ENCODE results near the gene SMC6.

Gene SMC6

GRCh38 chr2:17799301-17800120 lies 45.9 kb upstream of the SMC6 start:
- H2BK5ac ChIP-seq (ENCODE audit: low read depth, low read length, poor library complexity): no peak overlapping the region
- H2BK12ac ChIP-seq (ENCODE audit: low read length): no peak overlapping the region
- H3K4ac ChIP-seq (ENCODE audit: low read depth, low read length): no peak overlapping the region
- H2BK120ac ChIP-seq (ENCODE audit: insufficient read depth, low read length, poor library complexity): no peak overlapping the region
- no peak overlapping the region for H3K14ac ChIP-seq (ENCODE audit: low read length)
- H4K91ac ChIP-seq (ENCODE audit: low read depth, low read length): no peak overlapping the region
- no peak overlapping the region for H3K9ac ChIP-seq (ENCODE audit: low read length)
- H3K4me3 ChIP-seq (ENCODE audit: low read depth, low read length): no peak overlapping the region
- H3K27ac ChIP-seq (ENCODE audit: low read depth, low read length): no peak overlapping the region
- no peaks in the 10 kb centered on the region for H3K79me1 ChIP-seq (ENCODE audit: low read length)
- no peak overlapping the region for H2AFZ ChIP-seq (ENCODE audit: insufficient read depth, low read length, poor library complexity)
- no peaks in the 10 kb centered on the region for H3K79me2 ChIP-seq (ENCODE audit: control insufficient read depth, insufficient read depth, low read length, poor library complexity)
- H3K27me3 ChIP-seq (ENCODE audit: insufficient read depth, low read length): no peaks in the 10 kb centered on the region
- H3K36me3 ChIP-seq (ENCODE audit: control insufficient read depth in 1 of 2, insufficient read depth in 2 of 2, low read length in 2 of 2): no peaks in the 10 kb centered on the region
- H4K12ac ChIP-seq (ENCODE audit: low read depth, low read length): no peak overlapping the region
- no peak overlapping the region for H3K4me2 ChIP-seq (ENCODE audit: low read length)
- DNase-seq: no peak
- H3K4me1 ChIP-seq (ENCODE audit: control insufficient read depth in 1 of 2, insufficient read depth in 2 of 2, low read length in 2 of 2): no peaks in the 10 kb centered on the region
- no peaks in the 10 kb centered on the region for H3K9me3 ChIP-seq (ENCODE audit: insufficient read depth, low read depth, low read length)
- H4K8ac ChIP-seq (ENCODE audit: low read depth, low read length): no peak overlapping the region
- no peak overlapping the region for H2AK5ac ChIP-seq (ENCODE audit: low read length)
- WGBS (ENCODE audit: extremely low coverage, insufficient coverage, insufficient read length): no CpG with 5 or more reads among the region's 7 CpGs
- no peak overlapping the region for H3K23ac ChIP-seq (ENCODE audit: low read length)
- H3K18ac ChIP-seq (ENCODE audit: low read length): no peak overlapping the region

- H3K79me2 ChIP-seq (ENCODE audit: control insufficient read depth, insufficient read depth, low read length, poor library complexity): no peaks in the 10 kb centered on the region
- no peak overlapping the region for H3K18ac ChIP-seq (ENCODE audit: low read length)
- no peaks in the 10 kb centered on the region for H3K27me3 ChIP-seq (ENCODE audit: insufficient read depth, low read length)
- no peak overlapping the region for H2BK12ac ChIP-seq (ENCODE audit: low read length)
- no peak overlapping the region for H2AK5ac ChIP-seq (ENCODE audit: low read length)
- H4K91ac ChIP-seq (ENCODE audit: low read depth, low read length): no peak overlapping the region
- H2AFZ ChIP-seq (ENCODE audit: insufficient read depth, low read length, poor library complexity): no peak overlapping the region
- no peaks in the 10 kb centered on the region for H3K79me1 ChIP-seq (ENCODE audit: low read length)
- H4K8ac ChIP-seq (ENCODE audit: low read depth, low read length): no peak overlapping the region
- no peak overlapping the region for H4K12ac ChIP-seq (ENCODE audit: low read depth, low read length)
- no peak overlapping the region for H3K27ac ChIP-seq (ENCODE audit: low read depth, low read length)
- no peak overlapping the region for H3K23ac ChIP-seq (ENCODE audit: low read length)
- no peak overlapping the region for H3K4me2 ChIP-seq (ENCODE audit: low read length)
- H3K9me3 ChIP-seq (ENCODE audit: insufficient read depth, low read depth, low read length): no peaks in the 10 kb centered on the region
- no peak overlapping the region for H2BK120ac ChIP-seq (ENCODE audit: insufficient read depth, low read length, poor library complexity)
- no peak overlapping the region for H3K4me3 ChIP-seq (ENCODE audit: low read depth, low read length)
- DNase-seq: no peak
- no peak overlapping the region for H3K4ac ChIP-seq (ENCODE audit: low read depth, low read length)
- H3K14ac ChIP-seq (ENCODE audit: low read length): no peak overlapping the region
- no peaks in the 10 kb centered on the region for H3K36me3 ChIP-seq (ENCODE audit: control insufficient read depth in 1 of 2, insufficient read depth in 2 of 2, low read length in 2 of 2)
- no CpG with 5 or more reads among the region's 4 CpGs for WGBS (ENCODE audit: extremely low coverage, insufficient coverage, insufficient read length)
- H3K4me1 ChIP-seq (ENCODE audit: control insufficient read depth in 1 of 2, insufficient read depth in 2 of 2, low read length in 2 of 2): no peaks in the 10 kb centered on the region
- no peak overlapping the region for H2BK5ac ChIP-seq (ENCODE audit: low read depth, low read length, poor library complexity)
- no peak overlapping the region for H3K9ac ChIP-seq (ENCODE audit: low read length)
Measured at GRCh38 chr2:17798338-17798737, 44.7 kb upstream of the SMC6 start.

GRCh38 chr2:17795309-17795708 lies 41.7 kb upstream of the SMC6 start:
- Histone ChIP-seq H4K12ac (ENCODE audit: low read depth, low read length) (no peak overlapping the region), H3K18ac (ENCODE audit: low read length) (no peak overlapping the region)

GRCh38 chr2:17793803-17794354 lies 40.3 kb upstream of the SMC6 start:
- WGBS (ENCODE audit: extremely low coverage, insufficient coverage, insufficient read length): no CpG with 5 or more reads among the region's 6 CpGs
- no peaks in the 10 kb centered on the region for H3K27me3 ChIP-seq (ENCODE audit: insufficient read depth, low read length)
- no peaks in the 10 kb centered on the region for H3K79me2 ChIP-seq (ENCODE audit: control insufficient read depth, insufficient read depth, low read length, poor library complexity)
- H3K27ac ChIP-seq (ENCODE audit: low read depth, low read length): no peak overlapping the region
- H4K91ac ChIP-seq (ENCODE audit: low read depth, low read length): no peak overlapping the region
- no peak overlapping the region for H3K9ac ChIP-seq (ENCODE audit: low read length)
- H2BK5ac ChIP-seq (ENCODE audit: low read depth, low read length, poor library complexity): no peak overlapping the region
- no peak overlapping the region for H2AFZ ChIP-seq (ENCODE audit: insufficient read depth, low read length, poor library complexity)
- no peak overlapping the region for H2AK5ac ChIP-seq (ENCODE audit: low read length)
- no peak overlapping the region for H4K8ac ChIP-seq (ENCODE audit: low read depth, low read length)
- no peak overlapping the region for H4K12ac ChIP-seq (ENCODE audit: low read depth, low read length)
- H3K23ac ChIP-seq (ENCODE audit: low read length): no peak overlapping the region
- no peak overlapping the region for H3K4ac ChIP-seq (ENCODE audit: low read depth, low read length)
- H2BK12ac ChIP-seq (ENCODE audit: low read length): no peak overlapping the region
- no peaks in the 10 kb centered on the region for H3K79me1 ChIP-seq (ENCODE audit: low read length)
- H2BK120ac ChIP-seq (ENCODE audit: insufficient read depth, low read length, poor library complexity): no peak overlapping the region
- no peak for DNase-seq
- H3K9me3 ChIP-seq (ENCODE audit: insufficient read depth, low read depth, low read length): no peaks in the 10 kb centered on the region
- no peak overlapping the region for H3K18ac ChIP-seq (ENCODE audit: low read length)
- no peak overlapping the region for H3K14ac ChIP-seq (ENCODE audit: low read length)
- H3K4me3 ChIP-seq (ENCODE audit: low read depth, low read length): no peak overlapping the region
- no peaks in the 10 kb centered on the region for H3K36me3 ChIP-seq (ENCODE audit: control insufficient read depth in 1 of 2, insufficient read depth in 2 of 2, low read length in 2 of 2)
- H3K4me2 ChIP-seq (ENCODE audit: low read length): no peak overlapping the region
- no peaks in the 10 kb centered on the region for H3K4me1 ChIP-seq (ENCODE audit: control insufficient read depth in 1 of 2, insufficient read depth in 2 of 2, low read length in 2 of 2)

More at GRCh38 chr2:17795309-17795708, 41.7 kb upstream of the SMC6 start:
- Histone ChIP-seq H2BK5ac (ENCODE audit: low read depth, low read length, poor library complexity) (no peak overlapping the region), H2BK120ac (ENCODE audit: insufficient read depth, low read length, poor library complexity) (no peak overlapping the region), H3K23ac (ENCODE audit: low read length) (no peak overlapping the region), H4K91ac (ENCODE audit: low read depth, low read length) (no peak overlapping the region), H2AK5ac (ENCODE audit: low read length) (no peak overlapping the region), H3K36me3 (ENCODE audit: control insufficient read depth in 1 of 2, insufficient read depth in 2 of 2, low read length in 2 of 2) (no peaks in the 10 kb centered on the region), H3K4ac (ENCODE audit: low read depth, low read length) (no peak overlapping the region), H2AFZ (ENCODE audit: insufficient read depth, low read length, poor library complexity) (no peak overlapping the region), H2BK12ac (ENCODE audit: low read length) (no peak overlapping the region), H3K4me3 (ENCODE audit: low read depth, low read length) (no peak overlapping the region), H3K9ac (ENCODE audit: low read length) (no peak overlapping the region), H3K27ac (ENCODE audit: low read depth, low read length) (no peak overlapping the region), H3K79me1 (ENCODE audit: low read length) (no peaks in the 10 kb centered on the region), H3K4me1 (ENCODE audit: control insufficient read depth in 1 of 2, insufficient read depth in 2 of 2, low read length in 2 of 2) (no peaks in the 10 kb centered on the region), H3K27me3 (ENCODE audit: insufficient read depth, low read length) (no peaks in the 10 kb centered on the region), H3K9me3 (ENCODE audit: insufficient read depth, low read depth, low read length) (no peaks in the 10 kb centered on the region), H3K79me2 (ENCODE audit: control insufficient read depth, insufficient read depth, low read length, poor library complexity) (no peaks in the 10 kb centered on the region), H3K4me2 (ENCODE audit: low read length) (no peak overlapping the region), H3K14ac (ENCODE audit: low read length) (no peak overlapping the region), H4K8ac (ENCODE audit: low read depth, low read length) (no peak overlapping the region)
- WGBS (ENCODE audit: extremely low coverage, insufficient coverage, insufficient read length): no CpG with 5 or more reads among the region's 5 CpGs
- DNase-seq: no peak

Data from trophoblast cell (in vitro differentiated cells and primary cell).